GM19324 (cell line): ENCODE measurements around the gene CHMP4B.

Experiments
- ATAC-seq: cut with Tn5 transposase; IDR thresholded peaks from one replicate; pipeline ENCODE4 v1.9.1; 2021; ENCODE audit warnings: mild to moderate bottlenecking, moderate library complexity; ENCODE audit not compliant: unreplicated experiment, low FRiP score

Gene CHMP4B

DNA sequence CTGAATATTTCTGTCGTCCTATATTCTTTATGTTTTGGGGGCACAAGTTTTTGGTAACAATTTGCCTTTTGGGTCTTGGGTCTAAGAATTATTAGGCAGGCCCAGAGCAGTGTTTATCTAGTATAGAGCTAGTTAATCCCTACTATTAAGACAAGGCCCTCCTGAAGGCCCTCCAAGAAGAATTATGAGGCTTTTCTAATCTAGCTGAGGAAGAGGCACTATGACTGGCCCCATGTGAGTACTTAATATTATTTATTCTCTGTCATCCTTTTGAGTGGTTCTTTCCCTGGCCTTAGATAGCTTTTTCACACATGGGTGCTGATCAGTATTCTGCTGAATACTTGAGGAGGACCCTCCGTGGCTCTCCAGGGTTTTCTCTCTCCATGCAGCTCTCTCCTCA is 25.1 kb downstream of the CHMP4B start:
- no peak for ATAC-seq

DNA sequence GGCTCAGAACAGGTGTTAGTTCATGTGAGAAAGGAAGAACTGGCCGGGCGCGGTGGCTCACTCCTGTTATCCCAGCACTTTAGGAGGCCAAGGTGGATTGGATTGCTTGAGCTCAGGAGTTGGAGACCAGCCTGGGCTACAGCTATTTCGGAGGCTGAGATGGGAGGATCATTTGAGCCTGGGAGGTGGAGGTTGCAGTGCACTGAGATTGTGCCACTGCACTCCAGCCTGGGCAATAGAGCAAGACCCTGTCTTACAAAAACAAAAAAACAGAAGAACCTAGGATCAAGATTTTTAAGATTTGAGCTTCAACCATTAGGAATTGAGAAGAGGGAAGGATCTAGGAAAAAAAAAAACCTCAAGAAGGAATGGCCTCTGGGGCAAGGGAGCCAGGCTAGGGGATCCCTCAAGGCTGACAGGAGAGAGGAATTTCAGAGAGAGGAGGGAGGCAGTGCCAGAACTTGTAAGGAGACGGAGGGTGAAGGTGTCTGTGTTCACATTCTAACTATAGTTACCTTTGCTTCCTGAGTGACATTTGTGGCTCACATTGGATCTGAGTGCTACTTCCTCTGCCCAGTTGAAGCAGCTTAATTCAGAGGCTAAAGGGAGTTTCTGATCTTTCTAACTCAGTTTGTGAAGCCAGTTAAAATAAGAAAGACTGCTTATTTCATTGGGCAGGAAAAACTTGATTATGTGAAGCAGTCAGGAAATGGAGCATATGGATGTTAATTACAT is 26.1 kb downstream of the CHMP4B start:
- ATAC-seq = no peak

GRCh38 chr20:33838035-33838864 is 27.1 kb downstream of the CHMP4B start:
- no peak for ATAC-seq

GRCh38 chr20:33839591-33839990 is 28.4 kb downstream of the CHMP4B start:
- no peak for ATAC-seq

GRCh38 chr20:33840160-33840559 is 29.0 kb downstream of the CHMP4B start:
- ATAC-seq = no peak

DNA sequence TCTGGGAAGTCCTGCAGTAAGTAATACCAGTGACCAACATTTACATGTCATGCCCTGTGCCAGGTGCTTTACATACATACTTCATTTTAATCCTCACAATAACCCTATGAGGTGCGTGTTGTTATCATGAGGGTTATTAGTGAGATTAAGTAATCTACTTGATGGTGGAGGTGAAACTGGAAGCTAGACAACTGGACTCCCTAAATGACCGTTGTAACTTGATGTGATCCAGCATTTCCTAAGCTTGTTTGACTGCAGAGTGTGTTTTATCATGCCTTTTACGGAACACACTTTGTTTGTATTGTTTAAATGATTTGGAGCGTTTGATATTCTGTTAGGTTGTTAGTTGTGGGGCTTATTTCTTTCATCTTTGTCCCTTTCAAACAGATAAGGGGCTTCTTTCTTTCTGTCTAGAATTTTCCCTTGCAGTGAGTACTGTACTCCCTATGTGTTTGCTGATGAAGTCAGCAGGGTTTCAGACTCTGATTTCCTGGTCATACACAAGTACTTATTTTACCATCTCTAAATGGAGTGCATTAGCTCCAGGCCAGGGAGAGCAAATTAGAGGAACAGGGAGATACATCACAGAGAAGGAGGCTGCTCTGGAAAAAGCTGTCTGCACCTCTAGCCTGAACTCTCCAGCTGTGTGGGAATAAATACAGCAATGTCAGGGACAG is 29.7 kb downstream of the CHMP4B start:
- no peak for ATAC-seq

DNA sequence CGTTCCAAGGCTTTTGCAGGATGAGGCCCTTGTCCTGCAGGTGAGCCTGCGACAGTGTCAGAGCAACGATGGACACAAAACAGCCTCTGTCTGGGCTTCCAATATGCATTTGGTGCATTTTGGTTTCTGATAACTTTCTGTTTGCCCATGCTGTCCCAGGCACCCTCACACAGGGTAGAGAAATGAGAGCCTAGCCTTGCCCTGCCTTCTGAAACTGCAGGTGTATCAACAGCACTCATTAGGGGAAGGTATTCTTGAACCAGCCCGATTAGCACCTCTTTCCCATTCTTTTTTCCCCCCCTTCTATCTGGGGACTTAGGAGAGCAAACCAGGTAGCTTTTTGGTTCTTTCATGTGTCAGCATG is 30.3 kb downstream of the CHMP4B start:
- ATAC-seq = no peak

DNA sequence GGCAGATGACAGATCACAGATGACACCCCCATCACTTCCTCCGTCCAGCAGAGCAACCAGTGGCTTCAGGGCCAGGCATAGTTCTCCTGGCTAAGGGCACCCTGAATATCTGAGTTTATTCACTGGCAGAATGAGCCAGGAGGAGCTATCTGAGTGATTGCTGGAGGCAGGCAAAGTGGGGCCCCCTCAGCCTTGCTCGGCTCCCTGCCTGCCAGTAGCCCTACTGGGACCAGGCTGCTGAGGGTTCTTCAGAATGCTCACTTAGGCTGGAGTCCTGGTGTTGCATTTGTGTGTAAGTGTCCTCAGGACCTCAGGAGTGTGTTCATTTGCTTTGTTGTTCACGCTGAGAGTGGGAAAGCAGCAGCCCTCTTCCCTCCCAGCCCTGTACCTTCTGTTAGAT is 31.2 kb downstream of the CHMP4B start:
- ATAC-seq = no peak

GRCh38 chr20:33843050-33843449 is 31.9 kb downstream of the CHMP4B start:
- ATAC-seq = no peak

DNA sequence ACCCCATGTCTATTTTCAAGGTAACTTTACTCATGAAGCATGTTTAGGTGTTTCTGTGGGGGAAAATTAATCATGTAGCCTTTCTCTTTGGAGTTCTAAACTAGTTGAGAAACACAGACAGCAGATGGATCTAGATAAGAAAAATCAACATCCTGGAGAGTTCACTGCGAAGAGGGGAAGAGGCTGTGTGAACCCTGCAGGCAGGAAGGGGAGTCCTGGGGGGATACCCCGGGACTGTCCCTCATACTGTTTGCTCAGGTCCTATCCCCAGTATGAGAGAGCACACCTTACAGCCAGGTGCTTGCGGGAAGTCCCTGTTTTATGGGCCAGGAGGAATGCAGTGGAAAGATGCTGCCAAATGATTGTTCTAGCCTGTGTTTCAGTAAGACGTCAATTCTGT is 32.7 kb downstream of the CHMP4B start:
- ATAC-seq = no peak

DNA sequence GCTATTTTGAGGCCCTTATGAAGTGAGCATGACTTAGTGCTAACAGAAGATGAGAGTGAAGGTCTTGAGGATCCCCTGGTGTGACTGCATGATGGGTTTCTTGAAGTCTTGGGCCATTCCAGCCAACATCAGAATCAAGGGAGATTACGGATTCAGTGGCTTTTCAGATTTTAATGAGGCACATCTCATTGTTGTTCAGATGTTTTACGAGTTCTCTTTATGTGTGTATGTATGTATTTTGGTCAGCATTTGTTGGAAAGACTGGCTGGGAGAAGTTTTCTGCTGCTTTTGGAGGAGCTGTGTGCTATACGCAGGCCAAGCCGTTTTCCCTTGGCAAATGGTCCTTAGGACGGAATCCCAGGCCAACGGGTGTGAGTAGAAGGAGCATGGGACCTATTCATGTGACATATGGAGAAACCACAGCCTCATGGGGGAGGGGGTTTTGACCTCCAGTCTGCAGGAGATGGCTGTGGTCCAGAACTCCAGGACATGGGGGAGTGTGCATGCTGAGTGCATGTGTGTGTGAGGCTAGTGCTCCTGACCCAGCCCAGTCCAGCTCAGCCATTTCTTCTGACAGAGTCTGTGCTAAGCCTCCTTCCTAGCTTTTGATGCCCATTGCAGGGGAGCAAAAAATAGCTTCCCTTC is 35.3 kb downstream of the CHMP4B start:
- no peak for ATAC-seq

DNA sequence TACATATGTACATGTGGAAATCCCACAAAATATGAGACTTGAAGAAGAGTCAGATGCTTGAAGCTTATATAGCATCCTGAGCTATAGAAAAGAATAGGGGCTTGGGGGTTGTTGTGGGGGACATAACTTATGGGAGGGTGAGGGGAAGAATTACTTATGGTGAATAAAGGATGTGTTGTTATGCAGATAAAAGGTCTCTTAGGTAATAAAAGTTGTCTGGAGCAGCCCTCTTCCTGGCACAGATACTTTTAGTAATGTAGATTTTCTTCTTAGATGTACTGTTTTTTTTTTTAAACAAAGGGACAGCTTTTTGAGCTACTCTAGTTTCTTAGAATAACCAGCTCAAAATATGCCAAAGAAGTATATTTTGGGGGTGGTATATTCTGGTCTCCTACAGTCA is 35.9 kb downstream of the CHMP4B start:
- no peak for ATAC-seq

DNA sequence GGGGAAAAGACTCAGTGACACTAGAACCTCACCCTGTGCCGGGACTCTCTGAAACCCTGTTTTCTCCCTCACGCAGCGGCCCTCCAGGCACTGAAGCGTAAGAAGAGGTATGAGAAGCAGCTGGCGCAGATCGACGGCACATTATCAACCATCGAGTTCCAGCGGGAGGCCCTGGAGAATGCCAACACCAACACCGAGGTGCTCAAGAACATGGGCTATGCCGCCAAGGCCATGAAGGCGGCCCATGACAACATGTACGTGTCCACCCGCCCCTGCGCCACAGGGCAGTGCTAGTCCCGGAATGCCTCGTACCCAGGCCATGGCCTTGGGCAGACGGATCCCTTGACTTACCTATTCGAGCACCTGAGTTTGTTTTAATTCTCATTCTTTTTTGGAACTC is 37.2 kb downstream of the CHMP4B start:
- ATAC-seq = no peak

DNA sequence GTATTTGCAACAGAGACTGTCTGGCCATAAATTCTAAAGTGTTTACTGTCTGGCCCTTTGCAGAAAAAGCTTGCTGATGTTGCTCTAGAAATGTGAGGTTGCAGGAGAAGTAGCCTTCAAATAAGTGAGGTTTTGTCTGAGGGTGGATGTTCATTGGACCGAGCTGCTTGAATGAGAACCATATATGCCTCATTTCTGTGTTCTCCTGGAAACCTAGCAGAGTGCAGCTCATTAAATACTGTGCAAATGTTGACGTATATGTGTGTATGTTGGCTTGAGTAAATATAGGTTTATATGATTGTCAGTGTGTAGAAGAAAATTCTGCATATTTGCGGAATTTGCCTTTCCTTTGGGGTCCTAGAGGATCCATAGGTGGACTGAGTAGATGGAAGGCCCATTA is 39.0 kb downstream of the CHMP4B start:
- no peak for ATAC-seq

GRCh38 chr20:33851842-33852466 is 40.8 kb downstream of the CHMP4B start:
- ATAC-seq = no peak

- no peak for ATAC-seq
Measured at GRCh38 chr20:33852626-33853506, 41.7 kb downstream of the CHMP4B start.

- ATAC-seq = no peak
Measured at GRCh38 chr20:33853507-33853813, 42.3 kb downstream of the CHMP4B start.

GRCh38 chr20:33857722-33858563 is 46.8 kb downstream of the CHMP4B start:
- ATAC-seq = no peak

GRCh38 chr20:33858666-33859065 is 47.5 kb downstream of the CHMP4B start:
- no peak for ATAC-seq
